ELF-1 (cell line): ENCODE data around the gene PTGR1.
A peak's percentile ranks its signal among the peaks of the same experiment; 100 is the strongest.
"Not testable (repeated sequence)": the region's sequence is repeated elsewhere in the genome, so short reads cannot be mapped to it uniquely, and the experiment has no call there.

Experiments
- DNase-seq: peaks from one replicate; pipeline ENCODE4 v3.0.0-alpha.2; 2016; ENCODE audit warnings: low read depth, low spot score

The PTGR1 gene

GRCh38 chr9:111613436-111614040 is 14.1 kb upstream of the PTGR1 start:
- DNase-seq, result no peak

GRCh38 chr9:111610845-111611244 is 11.4 kb upstream of the PTGR1 start:
- DNase-seq, result no peak

- DNase-seq, result no peak
These were observed 10.7 kb upstream of the PTGR1 start for GRCh38 chr9:111610149-111610548.

- no peak for DNase-seq
These were observed 5.7 kb upstream of the PTGR1 start for GRCh38 chr9:111605041-111605559.

- DNase-seq, result peak; percentile 17
These were observed 4.7 kb upstream of the PTGR1 start for GRCh38 chr9:111604054-111604615.

- no peak for DNase-seq
These were observed 3.6 kb upstream of the PTGR1 start for GRCh38 chr9:111603041-111603440.

- DNase-seq, result no peak
These were observed 2.0 kb upstream of the PTGR1 start for GRCh38 chr9:111601237-111602018.

GRCh38 chr9:111599955-111600343 is 502 bp upstream of the PTGR1 start:
- DNase-seq, result no peak

- DNase-seq, result peak; percentile 28
These were observed 735 bp downstream of the PTGR1 start for GRCh38 chr9:111598733-111599091.

- peak; percentile 80 for DNase-seq
These were observed 1.4 kb downstream of the PTGR1 start for GRCh38 chr9:111597852-111598732.

- DNase-seq, result no peak
These were observed 10.6 kb downstream of the PTGR1 start for GRCh38 chr9:111588846-111589245.

GRCh38 chr9:111586378-111586777 is 13.1 kb downstream of the PTGR1 start:
- DNase-seq, result no peak

- no peak for DNase-seq
These were observed 16.6 kb downstream of the PTGR1 start for GRCh38 chr9:111582888-111583287.

- DNase-seq, result no peak
These were observed 26.4 kb downstream of the PTGR1 start for GRCh38 chr9:111572950-111573604.

- DNase-seq, result peak; percentile 2
These were observed 31.3 kb downstream of the PTGR1 start for GRCh38 chr9:111568127-111568526.

- no peak for DNase-seq
These were observed 33.2 kb downstream of the PTGR1 start for GRCh38 chr9:111566234-111566633.

- DNase-seq, result no peak
These were observed 38.2 kb downstream of the PTGR1 start for GRCh38 chr9:111561165-111561719.

GRCh38 chr9:111559000-111559610 is 40.3 kb downstream of the PTGR1 start:
- DNase-seq, result peak; percentile 3

GRCh38 chr9:111555425-111555824 is 44.0 kb downstream of the PTGR1 start:
- DNase-seq, result not testable (repeated sequence)

GRCh38 chr9:111548623-111549022 is 50.8 kb downstream of the PTGR1 start:
- DNase-seq, result no peak
